Left ventricle myocardium inferior (tissue), 1 donor: ENCODE results near the gene ROS1. TPM values are rescaled to one million over a fixed set of nuclear protein-coding genes. Genes with fewer than 3 reads are reported as not detected.

Experiments
- DNase-seq: peaks from one replicate; pipeline ENCODE4 v3.0.0-alpha.2; 2020
- H3K27ac ChIP-seq: fragments of 200-600 bp; replicated peaks from 2 replicates; pipeline ENCODE4 v1.8.0; 2021
- H3K27me3 ChIP-seq: fragments of 200-600 bp; 2 replicates; pipeline ENCODE4 v1.8.0; 2021; ENCODE audit warnings: low read depth
- H3K36me3 ChIP-seq: fragments of 200-600 bp; 2 replicates; pipeline ENCODE4 v1.8.0; 2021
- H3K4me1 ChIP-seq: fragments of 200-600 bp; 2 replicates; pipeline ENCODE4 v1.8.0; 2021
- H3K4me3 ChIP-seq: fragments of 200-600 bp; 2 replicates; pipeline ENCODE4 v1.8.0; 2021; ENCODE audit warnings: mild to moderate bottlenecking, moderate library complexity
- H3K9me3 ChIP-seq: fragments of 200-600 bp; replicated peaks from 2 replicates; pipeline ENCODE4 v1.8.0; 2021
- CTCF ChIP-seq: fragments of 200-600 bp; IDR thresholded peaks from 2 replicates; pipeline ENCODE4 v1.8.0; 2021; ENCODE audit warnings: antibody characterized with exemption, mild to moderate bottlenecking, borderline replicate concordance
- intact Hi-C: fragments of 100-400 bp; cut with micrococcal nuclease; formaldehyde crosslinking; loops from one replicate; pipeline ENCODE4 v1.11.0; 2022
- total RNA-seq: library from RNA; stranded (reverse); fragmentation: NEBNext Ultra II Directional; extraction: Animal tissue kit (Norgen Biotek cat#: 25700); gene quantifications from one replicate; pipeline ENCODE4 v1.2.1, GENCODE V29; 2021
- donor health status: DM: no; HTN: yes; CAD: no; lungs with severe emphysema.

The ROS1 gene
- total RNA-seq, 1 donor from 2014 or later, result 0.08 TPM

- no peak overlapping the region for H3K4me3 ChIP-seq
- DNase-seq, result no peak
- no peaks in the 10 kb centered on the region for H3K36me3 ChIP-seq
- no peaks in the 10 kb centered on the region for H3K27me3 ChIP-seq
- intact Hi-C loops, result no loop called here
- peaks cover 10% of the 10 kb centered on the region for H3K9me3 ChIP-seq
- no peaks in the 10 kb centered on the region for H3K4me1 ChIP-seq
- no peak for TF ChIP-seq CTCF
- H3K27ac ChIP-seq, result no peak overlapping the region
Observed at GRCh38 chr6:117432273-117432672, 6.5 kb upstream of the ROS1 start.

DNA sequence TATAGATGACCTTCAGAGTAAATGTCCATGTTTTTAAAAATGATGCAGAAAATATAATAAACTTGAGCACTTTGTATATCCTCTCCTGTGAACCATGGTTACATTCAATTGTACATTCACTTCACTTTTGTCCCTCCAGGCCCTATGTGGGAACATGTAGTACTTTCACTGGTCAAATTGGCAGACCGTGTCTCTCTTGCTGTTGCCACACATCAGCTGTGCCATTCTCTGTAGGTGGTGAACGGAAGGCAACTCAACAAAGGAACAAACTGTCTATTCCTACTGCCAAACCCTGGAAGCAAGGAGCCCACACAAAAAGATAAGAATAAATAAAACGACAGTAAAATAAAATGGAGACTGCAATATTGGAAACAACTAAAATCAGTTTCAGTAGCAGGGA lies 2.0 kb downstream of the ROS1 start:
- Histone ChIP-seq H3K4me1 (peaks cover 4% of the 10 kb centered on the region), H3K27ac (peak overlapping the region; percentile 48), H3K4me3 (no peak overlapping the region), H3K27me3 (no peaks in the 10 kb centered on the region), H3K9me3 (peaks cover 4% of the 10 kb centered on the region), H3K36me3 (no peaks in the 10 kb centered on the region)
- no peak for TF ChIP-seq CTCF
- intact Hi-C loops, result no loop called here
- no peak for DNase-seq

DNA sequence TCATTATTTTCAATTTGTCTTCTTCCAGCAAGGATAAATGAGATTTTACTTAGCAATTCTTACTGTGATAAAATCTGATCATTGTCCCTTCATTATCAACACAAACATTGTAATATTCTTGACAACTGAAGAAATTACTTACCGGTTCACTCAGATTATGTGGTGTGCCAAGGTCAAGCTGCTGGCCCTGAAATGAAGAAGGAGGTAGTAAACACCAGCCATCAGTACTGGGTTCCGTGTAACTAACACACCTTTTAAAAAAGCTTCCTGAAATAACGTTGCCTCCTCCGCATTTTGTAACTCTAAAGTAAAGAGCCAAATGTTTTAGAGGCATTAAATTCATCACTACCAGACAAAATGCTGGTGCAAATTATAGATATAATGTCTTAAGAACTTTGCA lies 7.4 kb downstream of the ROS1 start:
- H3K4me1 ChIP-seq, result peaks cover under 1% of the 10 kb centered on the region
- no peak for TF ChIP-seq CTCF
- H3K4me3 ChIP-seq, result no peak overlapping the region
- DNase-seq, result no peak
- intact Hi-C loops, result no loop called here
- no peaks in the 10 kb centered on the region for H3K36me3 ChIP-seq
- H3K27ac ChIP-seq, result no peak overlapping the region
- H3K27me3 ChIP-seq, result no peaks in the 10 kb centered on the region
- no peaks in the 10 kb centered on the region for H3K9me3 ChIP-seq

DNA sequence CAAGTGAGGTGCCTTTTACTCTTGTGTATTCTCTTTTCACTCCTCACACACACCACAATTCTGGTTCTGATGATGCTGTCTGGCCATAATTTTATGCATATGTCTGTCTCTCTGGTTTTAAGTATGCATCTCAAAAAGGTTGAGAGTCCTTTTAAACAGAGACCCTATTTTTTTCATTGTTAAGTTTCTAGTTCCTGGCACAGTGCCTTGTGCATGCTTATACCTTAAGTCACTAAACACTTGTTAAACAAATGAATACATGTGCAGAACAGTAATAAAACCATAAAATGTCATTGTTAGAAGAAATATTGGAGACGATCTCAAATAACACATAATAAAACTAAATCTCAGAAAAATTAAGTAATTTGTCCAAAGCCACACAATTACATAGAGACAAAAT lies 7.9 kb downstream of the ROS1 start:
- intact Hi-C loops, result no loop called here
- Histone ChIP-seq H3K9me3 (no peaks in the 10 kb centered on the region), H3K27me3 (no peaks in the 10 kb centered on the region), H3K36me3 (no peaks in the 10 kb centered on the region), H3K27ac (no peak overlapping the region), H3K4me3 (no peak overlapping the region), H3K4me1 (no peaks in the 10 kb centered on the region)
- DNase-seq, result no peak
- no peak for TF ChIP-seq CTCF

GRCh38 chr6:117414770-117415169 lies 11.0 kb downstream of the ROS1 start:
- Histone ChIP-seq H3K4me3 (no peak overlapping the region), H3K36me3 (no peaks in the 10 kb centered on the region), H3K4me1 (no peaks in the 10 kb centered on the region), H3K9me3 (no peaks in the 10 kb centered on the region), H3K27me3 (peaks cover 3% of the 10 kb centered on the region), H3K27ac (no peak overlapping the region)
- TF ChIP-seq CTCF, result no peak
- intact Hi-C loops, result no loop called here
- no peak for DNase-seq

DNA sequence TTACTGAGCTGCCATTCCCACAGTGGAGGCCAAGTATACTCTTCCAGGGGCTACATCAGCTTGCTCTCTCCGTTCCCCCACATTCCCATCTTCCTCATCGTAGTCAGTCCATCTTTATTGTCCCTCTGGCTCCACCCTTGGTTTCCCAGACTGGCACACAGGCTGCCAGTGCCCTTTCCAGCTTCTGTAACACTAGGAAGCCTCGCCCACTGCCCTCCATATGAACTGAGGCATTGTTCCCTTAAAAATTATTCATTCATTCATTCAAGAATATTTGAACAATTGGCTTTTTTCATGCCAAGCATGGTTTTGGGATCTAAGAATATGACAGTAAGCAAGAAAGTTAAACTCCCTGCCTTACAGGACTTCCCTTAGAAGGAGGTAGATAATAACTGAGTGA lies 14.3 kb downstream of the ROS1 start:
- Histone ChIP-seq H3K27ac (no peak overlapping the region), H3K27me3 (peaks cover 3% of the 10 kb centered on the region), H3K36me3 (no peaks in the 10 kb centered on the region), H3K4me3 (no peak overlapping the region), H3K9me3 (no peaks in the 10 kb centered on the region), H3K4me1 (no peaks in the 10 kb centered on the region)
- no peak for DNase-seq
- TF ChIP-seq CTCF, result no peak
- intact Hi-C loops, result no loop called here
